Parathyroid adenoma (tissue), 2 donors: ENCODE results near the gene KIAA0408.

Experiments used
- H2AFZ ChIP-seq: fragments of 300-600 bp; sonication (generic); one replicate; pipeline ENCODE4 v1.7.0; 2017; ENCODE audit warnings: antibody characterized with exemption, mild to moderate bottlenecking
- H3K27ac ChIP-seq: fragments of 300-600 bp; sonication (generic); one replicate; pipeline ENCODE4 v1.7.0; 2017
- H3K27me3 ChIP-seq: fragments of 300-600 bp; sonication (generic); one replicate; pipeline ENCODE4 v1.7.0; 2017; ENCODE audit warnings: low read length; ENCODE audit not compliant: control insufficient read depth, insufficient read depth
- H3K36me3 ChIP-seq: fragments of 300-600 bp; sonication (generic); one replicate; pipeline ENCODE4 v1.7.0; 2017; ENCODE audit warnings: low read length; ENCODE audit not compliant: control insufficient read depth, insufficient read depth
- H3K4me1 ChIP-seq: fragments of 300-600 bp; sonication (generic); one replicate; pipeline ENCODE4 v1.7.0; 2017; ENCODE audit warnings: control low read depth
- H3K4me2 ChIP-seq: fragments of 300-600 bp; sonication (generic); one replicate; pipeline ENCODE4 v1.7.0; 2017; ENCODE audit warnings: low read length
- H3K4me3 ChIP-seq: fragments of 300-600 bp; sonication (generic); one replicate; pipeline ENCODE4 v1.7.0; 2017; ENCODE audit warnings: low read depth, low read length
- H3K79me2 ChIP-seq: fragments of 300-600 bp; sonication (generic); one replicate; pipeline ENCODE4 v1.7.0; 2017; ENCODE audit warnings: control low read depth
- H3K9ac ChIP-seq: fragments of 300-600 bp; sonication (generic); one replicate; pipeline ENCODE4 v1.7.0; 2017; ENCODE audit warnings: mild to moderate bottlenecking
- H3K9me3 ChIP-seq: fragments of 300-600 bp; sonication (generic); one replicate; pipeline ENCODE4 v1.7.0; 2017; ENCODE audit warnings: low read length; ENCODE audit not compliant: control insufficient read depth
- TF ChIP-seq, protein P1 (sequence below): fragments of 300-600 bp; sonication (generic); IDR thresholded peaks from one replicate; pipeline ENCODE4 v1.7.0; 2017; ENCODE audit warnings: antibody characterized with exemption, mild to moderate bottlenecking
- donor health status: primary hyperparathyroidism.

The KIAA0408 gene

DNA sequence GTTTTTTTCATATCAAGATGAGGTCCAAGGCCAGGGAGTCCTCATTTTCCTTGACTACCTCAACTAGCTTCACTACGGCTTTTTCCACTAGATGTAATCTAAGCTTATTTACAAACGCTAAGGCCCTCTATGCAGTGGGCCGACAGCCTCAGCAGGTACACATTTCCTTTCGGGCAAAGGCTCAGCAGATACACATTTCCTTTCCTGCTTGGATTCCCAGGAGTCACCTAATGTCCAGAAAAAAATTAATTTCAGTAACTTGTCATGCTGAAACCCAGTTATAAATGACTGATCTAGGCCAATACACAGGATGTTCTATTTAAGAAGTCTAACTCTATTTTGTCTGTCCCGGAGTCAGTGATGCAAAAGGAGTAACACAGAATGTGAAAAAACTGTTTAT lies 7.2 kb upstream of the KIAA0408 start:
- Histone ChIP-seq H3K4me1 (no peaks in the 10 kb centered on the region), H3K36me3 (no peaks in the 10 kb centered on the region), H3K4me2 (no peak overlapping the region), H3K27me3 (no peaks in the 10 kb centered on the region), H3K4me3 (no peak overlapping the region), H3K9ac (no peak overlapping the region), H3K27ac (no peak overlapping the region), H2AFZ (no peak overlapping the region), H3K9me3 (no peaks in the 10 kb centered on the region), H3K79me2 (no peaks in the 10 kb centered on the region)
- TF ChIP-seq, protein P1, sequence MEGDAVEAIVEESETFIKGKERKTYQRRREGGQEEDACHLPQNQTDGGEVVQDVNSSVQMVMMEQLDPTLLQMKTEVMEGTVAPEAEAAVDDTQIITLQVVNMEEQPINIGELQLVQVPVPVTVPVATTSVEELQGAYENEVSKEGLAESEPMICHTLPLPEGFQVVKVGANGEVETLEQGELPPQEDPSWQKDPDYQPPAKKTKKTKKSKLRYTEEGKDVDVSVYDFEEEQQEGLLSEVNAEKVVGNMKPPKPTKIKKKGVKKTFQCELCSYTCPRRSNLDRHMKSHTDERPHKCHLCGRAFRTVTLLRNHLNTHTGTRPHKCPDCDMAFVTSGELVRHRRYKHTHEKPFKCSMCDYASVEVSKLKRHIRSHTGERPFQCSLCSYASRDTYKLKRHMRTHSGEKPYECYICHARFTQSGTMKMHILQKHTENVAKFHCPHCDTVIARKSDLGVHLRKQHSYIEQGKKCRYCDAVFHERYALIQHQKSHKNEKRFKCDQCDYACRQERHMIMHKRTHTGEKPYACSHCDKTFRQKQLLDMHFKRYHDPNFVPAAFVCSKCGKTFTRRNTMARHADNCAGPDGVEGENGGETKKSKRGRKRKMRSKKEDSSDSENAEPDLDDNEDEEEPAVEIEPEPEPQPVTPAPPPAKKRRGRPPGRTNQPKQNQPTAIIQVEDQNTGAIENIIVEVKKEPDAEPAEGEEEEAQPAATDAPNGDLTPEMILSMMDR: no peak

DNA sequence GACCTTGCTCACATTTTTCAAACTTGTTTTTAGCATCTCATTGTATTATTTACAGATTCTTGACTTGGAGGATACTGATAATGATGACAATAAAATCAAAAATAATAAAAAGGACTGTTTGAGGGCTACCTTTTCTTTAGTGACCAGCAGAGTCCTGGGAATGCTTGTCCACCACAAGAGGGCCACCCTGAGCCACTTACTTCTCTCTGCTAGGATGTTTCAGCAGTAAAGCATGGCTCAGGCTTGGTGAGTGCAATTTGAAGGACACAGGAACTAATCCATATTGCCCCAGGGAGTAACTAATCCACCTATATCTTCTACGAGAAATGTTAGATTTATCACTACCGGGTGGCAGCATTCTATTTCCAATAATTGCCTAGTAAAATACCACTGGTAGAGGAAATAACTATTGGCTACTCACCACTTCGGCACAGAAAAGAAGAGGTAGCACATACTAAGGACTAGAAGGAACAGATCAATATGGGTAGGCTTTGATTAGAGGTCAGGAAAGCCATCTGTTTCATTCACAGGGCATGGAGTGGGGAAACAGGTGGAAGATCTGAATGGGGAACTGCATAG lies 5.8 kb upstream of the KIAA0408 start:
- Histone ChIP-seq H3K27me3 (no peaks in the 10 kb centered on the region), H3K36me3 (no peaks in the 10 kb centered on the region), H3K4me2 (no peak overlapping the region), H3K9ac (no peak overlapping the region), H3K27ac (no peak overlapping the region), H3K79me2 (no peaks in the 10 kb centered on the region), H3K9me3 (no peaks in the 10 kb centered on the region), H3K4me3 (no peak overlapping the region), H2AFZ (no peak overlapping the region), H3K4me1 (no peaks in the 10 kb centered on the region)
- TF ChIP-seq, protein P1: peak; percentile 86

DNA sequence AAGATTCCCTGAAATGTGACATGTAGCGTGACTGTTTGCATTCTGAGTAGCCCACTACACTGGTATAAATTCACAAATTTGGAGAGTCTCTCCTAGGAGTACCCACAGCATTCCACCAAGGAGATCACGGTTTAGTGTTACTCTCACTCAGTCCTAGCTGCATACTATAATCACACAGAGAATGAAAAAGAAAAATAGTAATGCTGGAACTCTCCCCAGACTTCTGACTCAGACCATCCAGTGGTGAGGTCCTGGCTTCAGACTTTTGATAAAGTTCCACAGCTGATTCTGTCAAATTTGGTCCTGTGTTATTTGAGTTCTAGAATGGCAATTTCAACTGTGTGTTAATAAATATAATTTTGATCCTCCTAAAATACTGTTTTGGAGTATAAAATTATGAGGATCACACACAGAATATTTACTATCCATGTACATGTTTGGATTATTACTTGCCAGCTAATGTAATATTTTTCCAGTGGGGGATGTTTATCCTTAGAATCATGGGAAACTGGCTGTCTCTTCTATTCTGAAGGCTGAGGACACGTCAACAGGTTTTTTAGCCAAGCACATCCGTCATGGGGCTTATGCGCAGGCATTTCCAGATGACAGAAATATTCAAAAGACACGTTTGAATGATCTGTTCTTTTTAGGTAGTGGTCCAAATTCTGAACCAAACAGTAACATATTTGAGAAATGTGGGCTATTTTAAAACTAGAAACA lies 5.1 kb upstream of the KIAA0408 start:
- H3K4me3 ChIP-seq: no peak overlapping the region
- H3K27ac ChIP-seq: no peak overlapping the region
- H3K27me3 ChIP-seq: no peaks in the 10 kb centered on the region
- H3K79me2 ChIP-seq: no peaks in the 10 kb centered on the region
- no peaks in the 10 kb centered on the region for H3K36me3 ChIP-seq
- no peaks in the 10 kb centered on the region for H3K9me3 ChIP-seq
- TF ChIP-seq, protein P1: no peak
- no peak overlapping the region for H2AFZ ChIP-seq
- H3K4me2 ChIP-seq: no peak overlapping the region
- no peak overlapping the region for H3K9ac ChIP-seq
- H3K4me1 ChIP-seq: no peaks in the 10 kb centered on the region

DNA sequence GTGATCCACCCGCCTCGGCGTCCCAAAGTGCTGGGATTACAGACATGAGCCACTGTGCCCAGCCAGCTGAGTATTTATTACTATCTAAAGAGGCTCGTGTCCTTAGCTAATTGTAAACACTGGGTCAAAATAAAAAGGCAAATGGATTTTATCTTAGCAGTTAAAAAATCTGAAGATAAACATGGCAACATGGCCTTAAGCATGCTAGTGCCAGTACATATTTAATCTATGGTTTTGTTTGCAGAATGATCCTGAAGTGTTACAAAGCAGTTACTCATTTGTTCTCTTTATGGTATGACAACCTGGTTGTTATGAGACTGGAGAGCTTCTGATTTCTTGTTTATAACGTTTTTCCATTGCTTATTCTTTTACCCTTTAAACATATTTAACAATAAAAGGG lies 3.9 kb upstream of the KIAA0408 start:
- H3K9me3 ChIP-seq: no peaks in the 10 kb centered on the region
- H3K79me2 ChIP-seq: no peaks in the 10 kb centered on the region
- H3K27ac ChIP-seq: no peak overlapping the region
- no peaks in the 10 kb centered on the region for H3K4me1 ChIP-seq
- H2AFZ ChIP-seq: no peak overlapping the region
- TF ChIP-seq, protein P1: no peak
- no peaks in the 10 kb centered on the region for H3K27me3 ChIP-seq
- no peaks in the 10 kb centered on the region for H3K36me3 ChIP-seq
- no peak overlapping the region for H3K4me2 ChIP-seq
- H3K4me3 ChIP-seq: no peak overlapping the region
- no peak overlapping the region for H3K9ac ChIP-seq

DNA sequence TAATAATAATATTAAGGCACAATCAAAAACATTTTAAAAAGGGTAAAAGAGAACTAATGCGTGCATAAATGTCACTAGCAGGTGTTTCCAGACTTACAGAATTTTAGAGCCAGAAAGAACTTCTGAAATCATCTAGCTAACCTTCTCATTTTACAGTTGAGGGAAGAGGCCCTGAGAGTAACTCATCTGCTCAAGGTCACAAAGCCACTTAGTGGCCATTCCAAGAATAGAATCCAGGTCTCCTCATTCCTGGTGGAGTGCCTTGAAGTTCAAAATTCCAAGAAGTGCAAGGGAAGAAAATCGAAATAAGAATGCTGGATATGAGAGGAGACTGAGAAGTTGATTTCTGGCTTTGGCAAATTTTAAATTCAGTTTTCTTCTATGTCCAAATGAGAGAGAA lies 3.2 kb upstream of the KIAA0408 start:
- Histone ChIP-seq H3K9me3 (no peaks in the 10 kb centered on the region), H3K9ac (no peak overlapping the region), H2AFZ (no peak overlapping the region), H3K4me3 (no peak overlapping the region), H3K27ac (no peak overlapping the region), H3K27me3 (no peaks in the 10 kb centered on the region), H3K4me2 (no peak overlapping the region), H3K36me3 (no peaks in the 10 kb centered on the region), H3K79me2 (no peaks in the 10 kb centered on the region), H3K4me1 (no peaks in the 10 kb centered on the region)
- TF ChIP-seq, protein P1: no peak
